SK-N-SH (cell line): ENCODE measurements around the gene OR12D2. TPM values are rescaled to one million over a fixed set of nuclear protein-coding genes. Genes with fewer than 3 reads are reported as not detected.
A peak's percentile ranks its signal among the peaks of the same experiment; 100 is the strongest.

Source experiments
- CTCF ChIA-PET: fragments of 300-600, 350-600 bp; formaldehyde crosslinking; extraction: SDS; loops from one replicate; lab custom pipeline; 2021; lab: Yijun Ruan, JAX
- POLR2A ChIA-PET: fragments of 350-600 bp; sonication (Branson Sonifier 250); formaldehyde crosslinking; extraction: SDS; loops from one replicate; lab custom pipeline; 2020; ENCODE audit warnings: antibody characterized with exemption, inconsistent platforms; lab: Yijun Ruan, JAX
- DNase-seq: peaks from one replicate; pipeline ENCODE4 v3.0.0; 2012
- H2AFZ ChIP-seq: fragments of 200-600 bp; sonication (generic); 2 replicates; pipeline ENCODE4 v1.8.1; 2016; ENCODE audit warnings: antibody characterized with exemption, mild to moderate bottlenecking, low read depth
- H3F3A ChIP-seq: fragments of 200-600 bp; sonication (generic); replicated peaks from 2 replicates; pipeline ENCODE3; 2016; ENCODE audit warnings: antibody characterized with exemption, mild to moderate bottlenecking; ENCODE audit not compliant: insufficient read depth
- H3K27ac ChIP-seq, 2 experiments: fragments of 200-500 bp in 1 of 2; fragments of 200-600 bp in 1 of 2; sonication (Bioruptor generic) in 1 of 2; sonication (generic), shearing (Covaris generic) in 1 of 2; 2 replicates each; pipeline versions ENCODE4 v1.5.1 to v1.6.1; 2014 to 2016; ENCODE audit warnings: low read depth in 2 of 2, inconsistent platforms in 1 of 2, low read length in 1 of 2, mild to moderate bottlenecking in 1 of 2, mixed read lengths in 1 of 2
- H3K27me3 ChIP-seq: fragments of 200-600 bp; sonication (generic), shearing (Covaris generic); 2 replicates; pipeline ENCODE4 v1.6.1; 2016; ENCODE audit warnings: mixed run types; ENCODE audit not compliant: insufficient read depth
- H3K36me3 ChIP-seq, 2 experiments: fragments of 200-500 bp in 1 of 2; fragments of 200-600 bp in 1 of 2; sonication (Bioruptor generic) in 1 of 2; sonication (generic) in 1 of 2; replicated peaks in 1 of 2; 2 replicates each; pipeline versions ENCODE3 to v1.5.1; 2014 to 2016; ENCODE audit warnings: low read length in 1 of 2, mild to moderate bottlenecking in 1 of 2; ENCODE audit not compliant: insufficient read depth in 2 of 2, control insufficient read depth in 1 of 2
- H3K4me1 ChIP-seq, 2 experiments: fragments of 200-500 bp in 1 of 2; fragments of 200-600 bp in 1 of 2; sonication (Bioruptor generic) in 1 of 2; sonication (generic), shearing (Covaris generic) in 1 of 2; 2 replicates each; pipeline versions ENCODE4 v1.5.1 to v1.6.1; 2014 to 2016; ENCODE audit warnings: low read depth in 1 of 2, low read length in 1 of 2, mixed run types in 1 of 2; ENCODE audit not compliant: insufficient read depth in 2 of 2, control insufficient read depth in 1 of 2
- H3K4me2 ChIP-seq: fragments of 200-600 bp; sonication (generic), shearing (Covaris generic); 2 replicates; pipeline ENCODE4 v1.6.1; 2017; ENCODE audit warnings: mixed run types
- H3K4me3 ChIP-seq, 2 experiments: fragments of 200-500 bp in 1 of 2; fragments of 200-600 bp in 1 of 2; sonication (Bioruptor generic) in 1 of 2; sonication (generic), shearing (Covaris generic) in 1 of 2; 2 replicates each; pipeline versions ENCODE4 v1.5.1 to v1.8.1; 2014 to 2016; ENCODE audit warnings: low read depth in 2 of 2, inconsistent platforms in 1 of 2, low read length in 1 of 2, mild to moderate bottlenecking in 1 of 2, mixed read lengths in 1 of 2, moderate library complexity in 1 of 2
- H3K79me2 ChIP-seq: fragments of 200-600 bp; sonication (generic); 2 replicates; pipeline ENCODE4 v1.8.1; 2017; ENCODE audit warnings: mild to moderate bottlenecking; ENCODE audit not compliant: insufficient read depth
- H3K9ac ChIP-seq: fragments of 200-600 bp; sonication (generic); 2 replicates; pipeline ENCODE4 v1.6.1; 2017; ENCODE audit warnings: mixed run types
- H3K9me2 ChIP-seq: fragments of 200-600 bp; sonication (generic); 2 replicates; pipeline ENCODE4 v1.6.1; 2017; ENCODE audit warnings: mixed run types
- H3K9me3 ChIP-seq: fragments of 200-600 bp; sonication (generic); 2 replicates; pipeline ENCODE4 v1.6.1; 2017; ENCODE audit warnings: mixed run types, mild to moderate bottlenecking, moderate library complexity
- H4K20me1 ChIP-seq: fragments of 200-600 bp; sonication (generic); 2 replicates; pipeline ENCODE4 v1.6.1; 2017; ENCODE audit warnings: mild to moderate bottlenecking, mixed run types; ENCODE audit not compliant: insufficient read depth
- CTCF ChIP-seq: fragments of 200-600 bp; sonication (generic); IDR thresholded peaks from 2 replicates; pipeline ENCODE4 v1.6.1; 2017; ENCODE audit warnings: antibody characterized with exemption, mild to moderate bottlenecking, moderate library complexity
- EZH2phosphoT487 ChIP-seq: fragments of 200-600 bp; sonication (generic); IDR thresholded peaks from 2 replicates; pipeline ENCODE4 v1.6.1; 2017; ENCODE audit warnings: low read depth, mixed run types, mild to moderate bottlenecking, antibody characterized with exemption, moderate library complexity, borderline replicate concordance
- FOSL2 ChIP-seq: IDR thresholded peaks from 2 replicates; pipeline ENCODE4 v1.4.0; 2012; ENCODE audit warnings: low read depth, mild to moderate bottlenecking, moderate library complexity, borderline replicate concordance
- FOXM1 ChIP-seq: IDR thresholded peaks from 2 replicates; pipeline ENCODE4 v1.4.0; 2012; ENCODE audit warnings: low read depth, mild to moderate bottlenecking
- NFIC ChIP-seq: IDR thresholded peaks from 2 replicates; pipeline ENCODE4 v1.4.0; 2012; ENCODE audit warnings: borderline replicate concordance
- REST ChIP-seq: IDR thresholded peaks from 2 replicates; pipeline ENCODE4 v1.6.1; 2012; ENCODE audit warnings: mild to moderate bottlenecking, low read depth, low read length, moderate library complexity
- SMC3 ChIP-seq: IDR thresholded peaks from 2 replicates; pipeline ENCODE4 v1.6.1; 2012; ENCODE audit warnings: low read depth, low read length, improper control_type of control experiment
- TAF1 ChIP-seq: IDR thresholded peaks from 2 replicates; pipeline ENCODE4 v1.6.1; 2012; ENCODE audit warnings: low read depth, mild to moderate bottlenecking, low read length, moderate library complexity, borderline replicate concordance
- ZBTB33 ChIP-seq: IDR thresholded peaks from 2 replicates; pipeline ENCODE4 v1.4.0; 2012; ENCODE audit warnings: low read depth, borderline replicate concordance
- WGBS: methylation state at CpG from one replicate; pipeline ENCODE4 v1.1.6; 2017; ENCODE audit warnings: low lambda C conversion rate; 5-methylcytosine and 5-hydroxymethylcytosine counted together
- polyA plus RNA-seq, 3 experiments: library from polyadenylated mRNA; depleted of rRNA; stranded (reverse); fragments of >200 nt; gene quantifications; 2 replicates each; pipeline ENCODE4 v1.2.3, GENCODE V29; 2012

The OR12D2 gene
- polyA plus RNA-seq, 1 of the 3 experiments (the other 2 are of a cell fraction): not detected

GRCh38 chr6:29354980-29355379 is 40.5 kb upstream of the OR12D2 start (continued):
- TF ChIP-seq REST (no peak), SMC3 (no peak), NFIC (no peak), FOSL2 (no peak), FOXM1 (no peak), ZBTB33 (no peak)

- POLR2A ChIA-PET: no interaction called here
- H3K4me1 ChIP-seq: no peaks in the 10 kb centered on the region
- H3K9ac ChIP-seq: no peak overlapping the region
- H3K79me2 ChIP-seq: no peaks in the 10 kb centered on the region
- H3K4me3 ChIP-seq: no peak overlapping the region
- WGBS: 0% methylated on average over 1 of the region's 1 CpG
- H2AFZ ChIP-seq: no peak overlapping the region
- H3K27ac ChIP-seq: no peak overlapping the region
- H3K27me3 ChIP-seq: no peaks in the 10 kb centered on the region; the same call in 1 of the 2 replicates
- CTCF ChIA-PET: no interaction called here
- H3K4me2 ChIP-seq: no peak overlapping the region
- no peaks in the 10 kb centered on the region for H3K9me3 ChIP-seq
- DNase-seq: no peak
- H3K9me2 ChIP-seq: no peaks in the 10 kb centered on the region
- H3F3A ChIP-seq: no peaks in the 10 kb centered on the region
- no peaks in the 10 kb centered on the region for H3K36me3 ChIP-seq
- no peaks in the 10 kb centered on the region for H4K20me1 ChIP-seq
- no peak for TF ChIP-seq TAF1
- no peak for TF ChIP-seq EZH2phosphoT487
- TF ChIP-seq CTCF: 0 out of 2 replicates have a peak, but pooled peaks have one; percentile 6
Observed at GRCh38 chr6:29355603-29356002, 39.8 kb upstream of the OR12D2 start.
